SK-N-SH (cell line): Measurements from ENCODE around the gene GJD3.

Source experiments
- POLR2AphosphoS5 ChIP-seq: IDR thresholded peaks from 2 replicates; pipeline ENCODE4 v1.6.1; 2012; ENCODE audit warnings: low read depth, low read length
- TCF12 ChIP-seq: IDR thresholded peaks from 2 replicates; pipeline ENCODE4 v1.4.0; 2012
- USF2 ChIP-seq: fragments of 150-350 bp; IDR thresholded peaks from 2 replicates; pipeline ENCODE4 v1.6.1; 2017; ENCODE audit warnings: antibody characterized with exemption, low read length, low read depth, borderline replicate concordance
- YY1 ChIP-seq: IDR thresholded peaks from 2 replicates; pipeline ENCODE4 v1.4.0; 2012; ENCODE audit warnings: low read depth, mild to moderate bottlenecking

GRCh38 chr17:40404003-40404402 is 39.5 kb upstream of the GJD3 start:
- TF ChIP-seq USF2 (no peak), YY1 (no peak), TCF12 (no peak), POLR2AphosphoS5 (no peak)
